ENCODE data around the gene RBKS.
A peak's percentile ranks its signal among the peaks of the same experiment; 100 is the strongest.
"Not testable (repeated sequence)": the region's sequence is repeated elsewhere in the genome, so short reads cannot be mapped to it uniquely, and the experiment has no call there.

RBKS gene

DNA sequence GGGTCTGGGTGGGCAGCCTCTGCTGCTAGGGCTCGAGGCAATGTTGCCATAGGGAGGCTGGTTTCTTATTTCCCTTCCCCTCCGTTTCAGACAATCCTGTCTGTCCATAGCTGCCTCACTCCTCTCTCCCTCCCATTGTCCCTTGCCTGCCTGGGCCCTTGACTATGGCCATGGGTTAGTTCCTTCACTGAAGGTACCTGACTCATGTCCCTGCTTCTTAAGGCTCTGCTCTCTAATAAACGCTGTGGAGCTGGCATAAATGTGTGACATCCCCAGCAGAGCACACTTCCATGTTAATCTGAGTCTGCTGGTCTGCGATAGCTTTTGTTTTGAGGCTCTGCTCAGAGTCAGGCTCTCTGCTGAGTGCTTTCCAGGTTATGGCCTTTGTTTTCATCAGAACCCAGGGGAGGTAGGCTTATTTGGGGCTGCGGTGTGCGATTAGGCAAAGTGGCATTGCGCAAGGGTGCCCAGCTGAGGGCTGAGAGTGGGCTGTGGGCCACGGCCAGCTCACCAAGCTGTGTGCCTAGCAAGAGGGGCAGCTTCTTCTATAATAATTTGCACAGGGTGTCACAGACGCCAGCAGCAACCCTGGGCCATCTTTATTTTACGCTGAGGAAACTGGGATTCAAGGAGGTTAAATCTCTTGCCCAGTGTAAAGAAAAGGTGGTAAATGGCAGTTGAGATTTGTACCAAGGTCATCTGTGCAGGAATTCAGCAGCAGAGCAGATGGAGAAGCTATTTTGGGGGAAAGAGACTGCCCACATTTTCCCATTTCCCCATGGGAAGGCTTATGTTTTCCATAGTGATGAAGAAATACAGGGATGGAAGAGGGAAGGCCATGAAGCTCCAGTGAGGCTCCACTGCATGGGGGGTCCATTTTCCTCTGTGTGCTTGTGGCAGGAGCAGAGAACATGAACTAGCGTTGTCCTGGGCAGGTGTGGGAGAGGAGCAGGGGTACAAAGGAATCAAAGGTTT is 93.1 kb downstream of the RBKS start:
- DNase-seq, result no peak

GRCh38 chr2:27795868-27796277 is 94.3 kb downstream of the RBKS start:
- no peak for DNase-seq

DNA sequence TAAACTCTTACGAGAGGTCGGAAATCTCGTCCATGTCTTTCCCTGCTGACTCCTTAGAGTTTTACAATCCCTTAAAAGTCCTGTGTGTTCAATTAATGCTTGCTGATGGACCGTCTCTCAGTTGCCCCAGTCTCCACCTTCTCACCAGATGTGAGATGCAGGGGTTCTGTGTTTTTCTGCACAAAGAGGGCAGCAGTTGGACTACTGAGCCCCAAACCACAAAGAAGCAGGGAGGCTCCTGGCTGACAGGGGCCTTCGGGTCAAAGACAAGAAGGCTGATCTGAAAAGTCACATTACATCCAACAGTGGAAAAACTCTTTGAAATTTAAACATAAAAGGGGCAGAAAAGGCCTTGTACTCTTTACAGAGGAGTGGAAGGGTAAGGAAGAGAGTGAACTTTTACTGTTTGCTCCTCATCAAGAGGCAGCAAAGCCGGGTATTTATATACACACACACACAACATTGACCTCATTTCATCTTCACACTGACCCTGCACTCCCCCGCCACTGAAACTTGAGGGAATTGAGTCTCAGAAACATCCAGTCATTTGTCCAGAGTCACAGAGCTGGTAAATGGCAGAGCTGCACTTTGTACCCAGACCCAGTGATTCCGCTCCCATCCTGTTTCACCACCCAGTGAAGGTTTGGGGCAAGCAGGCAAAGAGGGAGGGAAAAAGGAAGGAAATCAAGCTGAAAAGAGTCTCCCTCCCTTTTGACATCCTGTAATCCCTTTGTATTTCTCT is 94.9 kb downstream of the RBKS start:
- no peak for DNase-seq

DNA sequence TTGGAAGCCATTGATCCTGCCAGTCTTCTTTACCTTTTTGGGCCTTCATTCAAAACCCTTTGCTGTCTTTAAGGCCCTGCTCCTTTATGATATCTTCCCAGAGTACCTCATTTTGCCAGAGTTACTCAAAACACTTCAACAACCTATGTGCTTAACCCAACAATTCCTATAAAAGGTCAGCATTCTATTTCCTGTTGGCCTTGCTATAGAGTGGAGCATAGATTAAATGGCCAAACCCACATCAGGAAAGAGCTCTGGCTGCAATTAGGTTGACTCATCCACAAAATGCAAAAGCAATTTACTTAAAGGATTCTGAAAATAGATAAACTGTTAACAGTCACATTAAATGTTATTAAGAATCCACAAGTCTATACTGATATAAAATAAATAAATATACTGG is 97.4 kb downstream of the RBKS start:
- DNase-seq, result no peak

GRCh38 chr2:27790796-27791195 is 99.4 kb downstream of the RBKS start:
- no peak for DNase-seq

- no peak for DNase-seq
Measured at GRCh38 chr2:27782701-27783100, 107.5 kb downstream of the RBKS start.

DNA sequence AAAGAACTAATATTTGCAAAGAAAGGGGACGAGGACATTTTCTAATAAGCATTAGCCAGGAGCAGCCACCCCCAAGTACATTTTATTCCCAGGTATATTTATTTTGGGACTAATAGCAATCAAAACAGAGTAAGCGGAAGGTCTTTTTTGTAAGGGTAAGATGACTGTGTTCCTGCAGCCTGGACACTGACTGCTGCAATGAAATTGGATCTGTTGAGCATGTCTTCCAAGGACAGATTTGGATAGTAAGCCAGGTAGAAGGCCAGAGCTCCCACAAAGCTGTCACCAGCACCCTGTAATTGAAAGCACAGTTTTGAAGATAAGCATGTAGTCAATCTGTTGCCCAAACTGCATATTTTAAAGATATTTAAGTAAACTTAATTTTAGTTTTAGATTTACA is 108.7 kb downstream of the RBKS start:
- DNase-seq, result peak; percentile 3

- DNase-seq, result no peak
Measured at GRCh38 chr2:27779417-27780055, 110.7 kb downstream of the RBKS start.

DNA sequence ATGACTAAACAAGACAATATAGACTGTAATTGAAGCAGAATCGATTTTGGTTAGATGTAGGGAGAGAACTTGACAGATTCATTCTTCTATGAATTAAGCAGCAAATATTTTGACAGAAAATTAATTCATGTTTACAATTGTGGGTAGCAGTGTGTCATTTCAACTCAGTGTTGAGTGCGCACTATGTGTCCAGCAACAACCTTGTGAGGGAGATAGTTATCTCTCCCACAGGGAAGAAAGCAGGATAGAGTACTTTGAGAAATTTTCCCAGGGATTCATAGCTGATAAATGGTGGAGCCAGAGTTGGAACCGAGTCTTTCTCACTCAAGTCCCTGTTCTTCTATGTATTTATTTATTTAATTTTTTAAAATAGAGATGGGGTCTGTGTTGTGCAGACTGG is 113.5 kb downstream of the RBKS start:
- no peak for DNase-seq

DNA sequence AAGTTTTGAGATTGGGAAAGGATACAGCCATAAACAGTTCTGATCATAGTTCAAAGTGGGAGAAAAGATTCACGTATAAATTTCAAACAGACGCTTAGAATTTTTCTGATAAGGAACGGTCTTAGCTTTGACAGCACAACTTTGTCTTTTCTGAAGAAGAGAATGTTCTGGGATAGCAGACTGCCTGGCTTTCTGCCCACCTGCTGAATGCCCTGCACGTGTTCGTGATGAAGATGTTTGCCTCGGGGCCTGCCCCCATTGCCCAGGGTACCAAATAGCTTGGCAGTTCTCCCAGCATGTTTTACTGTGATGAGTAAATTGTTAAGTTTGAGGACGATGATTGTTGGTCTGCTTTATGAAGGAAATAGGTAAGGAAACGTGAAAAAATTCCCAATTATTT is 114.1 kb downstream of the RBKS start:
- peak; percentile 18 for DNase-seq

DNA sequence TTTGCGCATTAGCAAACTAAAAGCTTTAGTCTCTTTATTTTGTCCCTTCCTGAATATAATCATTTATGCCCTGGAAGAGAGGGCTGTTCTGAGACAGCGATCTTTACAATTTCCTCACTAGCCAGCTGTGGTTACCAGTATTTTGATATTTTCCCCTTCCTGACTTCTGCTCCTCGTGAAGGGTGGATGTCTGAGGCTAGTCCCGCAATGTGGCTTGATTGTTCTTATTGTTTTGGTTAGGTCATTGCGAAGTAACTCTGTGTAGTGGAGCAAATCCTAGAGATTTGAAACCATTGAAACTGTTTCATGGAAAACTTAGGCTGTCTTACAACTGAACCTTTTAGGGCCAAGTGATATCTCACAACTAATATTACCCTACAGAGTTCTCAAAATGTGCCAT is 116.2 kb downstream of the RBKS start:
- peak; percentile 7 for DNase-seq

GRCh38 chr2:27772804-27773203 is 117.4 kb downstream of the RBKS start:
- peak; percentile 13 for DNase-seq

GRCh38 chr2:27771548-27772335 is 118.4 kb downstream of the RBKS start, which contains the start of gene MRPL33:
Gene MRPL33, plus strand, starts transcription at chr2:27771719. Its CDS starts 59 bp downstream, at chr2:27771778.
- DNase-seq, result peak; percentile 96

DNA sequence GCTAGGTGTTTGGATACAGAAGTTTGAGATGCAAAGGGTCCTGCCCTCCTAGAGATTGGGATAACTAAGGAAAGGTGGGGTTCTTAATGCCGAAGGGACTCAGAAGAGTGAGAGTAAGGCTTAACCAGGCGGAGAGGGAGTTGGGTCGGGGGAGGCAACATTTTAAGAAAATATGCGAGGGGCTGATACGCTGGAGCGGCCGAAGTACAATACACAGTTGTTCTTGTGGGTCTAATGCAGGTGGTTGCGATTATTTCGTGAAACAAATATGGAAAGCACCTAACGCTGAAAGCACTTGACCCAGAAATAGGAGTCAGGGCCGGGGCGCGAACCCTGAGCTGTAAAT is 119.0 kb downstream of the RBKS start:
- no peak for DNase-seq

- no peak for DNase-seq
Measured at GRCh38 chr2:27766287-27766661, 123.9 kb downstream of the RBKS start.

GRCh38 chr2:27765621-27766286 is 124.4 kb downstream of the RBKS start:
- DNase-seq, result peak; percentile 83

DNA sequence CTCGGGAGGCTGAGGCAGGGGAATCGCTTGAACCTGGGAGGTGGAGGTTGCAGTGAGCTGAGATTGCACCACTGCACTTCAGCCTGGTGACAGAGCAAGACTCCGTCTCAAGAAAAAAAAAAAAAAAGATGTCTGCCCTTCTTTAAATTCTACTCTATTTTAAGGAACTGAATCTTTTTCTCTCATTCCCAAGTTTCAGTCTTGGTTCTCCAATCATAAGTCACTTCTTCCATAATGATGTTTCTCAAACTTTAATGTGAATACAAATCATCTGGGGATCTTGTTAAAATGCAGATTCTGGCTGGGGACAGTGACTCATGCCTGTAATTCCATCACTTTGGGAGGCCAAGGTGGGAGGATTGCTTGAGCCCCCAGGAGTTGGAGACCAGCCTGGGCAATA is 125.7 kb downstream of the RBKS start:
- DNase-seq, result not testable (repeated sequence)

- DNase-seq, result no peak
Measured at GRCh38 chr2:27763907-27764267, 126.3 kb downstream of the RBKS start.

- no peak for DNase-seq
Measured at GRCh38 chr2:27762951-27763906, 127.0 kb downstream of the RBKS start.

DNA sequence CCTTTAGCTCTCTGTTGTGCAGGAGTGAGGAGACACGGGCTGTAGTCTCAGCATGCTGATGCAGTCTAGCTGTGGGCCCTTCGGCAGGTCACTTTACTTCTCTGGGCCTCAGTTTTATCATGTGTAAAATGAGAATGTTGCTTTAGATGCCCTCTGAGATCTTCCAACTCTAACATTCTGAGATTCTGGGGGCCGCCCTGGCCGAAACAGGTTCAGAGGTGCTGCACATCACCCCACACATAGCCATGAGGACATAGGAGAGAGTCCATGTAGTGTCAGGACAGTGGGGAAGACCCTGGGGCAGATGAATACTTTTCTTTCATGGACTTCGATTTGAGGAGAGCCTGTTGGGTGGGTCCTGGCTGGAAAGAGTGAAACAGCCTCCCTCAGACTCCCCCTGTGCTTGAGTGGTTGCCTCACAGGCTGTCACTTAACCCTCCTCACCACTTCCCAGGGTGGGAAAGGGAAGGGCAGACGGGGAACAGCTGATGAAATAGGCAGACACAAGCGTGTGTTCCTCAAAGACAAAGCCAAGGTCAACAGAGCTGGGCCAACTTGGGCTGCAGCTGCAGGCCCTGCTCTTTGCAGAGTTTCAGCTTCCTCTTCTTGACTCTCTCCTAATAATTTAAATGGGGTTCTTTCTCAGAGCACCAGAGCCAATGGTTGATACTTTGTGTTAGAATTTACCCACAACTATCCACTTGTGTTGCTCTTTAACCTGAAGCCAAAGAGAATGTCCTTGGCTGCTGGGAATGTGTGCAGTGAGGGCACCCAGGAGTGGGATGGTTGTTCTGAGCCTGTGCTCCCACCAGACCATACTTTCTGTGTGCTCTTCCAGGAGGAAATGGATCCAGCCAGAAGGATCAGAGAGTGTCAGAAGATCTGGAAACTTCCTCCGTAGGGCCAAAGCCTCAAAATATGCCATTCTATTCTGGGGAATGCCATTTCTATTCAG is 133.4 kb downstream of the RBKS start:
- DNase-seq, result no peak

Data from activated CD8-positive, alpha-beta memory T cell treated with anti-CD3 and anti-CD28 coated beads, Interleukin-2, amount 50 U/mL, for 48 hours (primary cell).